Measurements from ENCODE around the gene CHTF18. TPM values are rescaled to one million over a fixed set of nuclear protein-coding genes. Genes with fewer than 3 reads are reported as not detected.
A peak's percentile ranks its signal among the peaks of the same experiment; 100 is the strongest.

Gene CHTF18
- total and polyA plus RNA-seq, 8 donors, result 5.4 to 61.6 (median 8.0) TPM

DNA sequence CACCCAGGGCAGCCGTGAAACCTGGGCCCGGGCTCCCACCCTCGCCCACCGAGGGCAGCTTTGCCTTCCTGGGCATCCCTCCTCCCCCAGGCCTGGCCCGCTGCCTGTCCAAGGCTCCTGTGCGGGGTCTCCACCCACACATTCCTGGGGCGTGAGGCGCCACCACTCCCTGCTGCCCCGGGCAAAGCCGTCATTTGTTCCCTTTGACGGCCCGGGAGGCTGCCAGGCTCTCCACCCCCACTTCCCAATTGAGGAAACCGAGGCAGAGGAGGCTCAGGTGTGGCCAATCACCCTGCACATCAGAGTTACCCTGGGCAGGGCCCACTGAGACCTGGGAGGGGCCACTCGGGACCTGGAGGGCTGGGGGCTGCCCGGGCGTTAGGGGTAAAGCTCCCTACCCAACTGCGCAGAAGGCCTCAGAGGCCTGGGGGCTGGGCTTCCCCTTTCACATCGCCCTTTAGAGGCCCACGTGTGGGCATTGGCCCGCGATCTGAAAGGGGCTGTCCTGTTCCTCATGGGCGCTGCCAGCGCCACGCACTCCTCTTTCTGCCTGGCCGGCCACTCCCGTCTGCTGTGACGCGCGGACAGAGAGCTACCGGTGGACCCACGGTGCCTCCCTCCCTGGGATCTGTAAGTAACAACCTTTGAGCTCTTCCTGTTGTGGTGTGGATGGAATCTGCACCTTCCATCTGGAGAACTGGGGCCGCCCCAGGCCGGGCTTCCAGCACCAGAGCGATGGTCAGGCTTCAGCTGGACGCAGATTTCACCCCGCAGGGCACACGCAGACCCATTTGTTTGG lies 27.7 kb upstream of the CHTF18 start, which contains the start of gene MSLN:
Gene MSLN, plus strand, starts transcription at position 190 of the 799 bp plus-strand sequence. CDS start 1,947 bp downstream, outside the sequence.
- intact Hi-C loops (cut with DNase I), result no loop called here
- H3K36me3 ChIP-seq, result no peaks in the 10 kb centered on the region
- DNase-seq (peak in 1 of 6 donors; percentile 67), ATAC-seq (peak in 2 of 4 donors; percentile 31 to 36), FAIRE-seq (no peak)
- TF ChIP-seq CTCF (IDR thresholded peaks at IDR 0.05), result no peak
- WGBS, 2 donors, result 62 to 73% methylated on average over 32 to 37 of the region's 37 CpGs
- no peaks in the 10 kb centered on the region for H3K9me3 ChIP-seq
- H3K4me3 ChIP-seq, result no peak within 1 kb of the TSS
- H3K4me1 ChIP-seq, result no peaks in the 10 kb centered on the region
- H3K27ac ChIP-seq, result no peak within 1 kb of the TSS
- no peaks in the 10 kb centered on the region for H3K27me3 ChIP-seq

- intact Hi-C loops (cut with DNase I), result no loop called here
- Histone ChIP-seq H3K4me3 (no peak overlapping the region), H3K4me1 (no peaks in the 10 kb centered on the region), H3K36me3 (no peaks in the 10 kb centered on the region), H3K27me3 (no peaks in the 10 kb centered on the region), H3K9me3 (no peaks in the 10 kb centered on the region), H3K27ac (no peak overlapping the region)
- no peak for TF ChIP-seq CTCF (IDR thresholded peaks at IDR 0.05)
- ATAC-seq (no peak), FAIRE-seq (no peak), DNase-seq (peak in 2 of 6 donors; percentile 14 to 65)
- 54 to 66% methylated on average over 22 of the region's 22 CpGs for WGBS, 2 donors
Observed at GRCh38 chr16:761625-762513, 26.6 kb upstream of the CHTF18 start.

- no peak for TF ChIP-seq CTCF (IDR thresholded peaks at IDR 0.05)
- H3K4me3 ChIP-seq, result no peak overlapping the region
- peak in 1 of 6 donors; percentile 26 for DNase-seq
- H3K36me3 ChIP-seq, result no peaks in the 10 kb centered on the region
- no peak overlapping the region for H3K27ac ChIP-seq
- 47 to 65% methylated on average over 17 of the region's 17 CpGs for WGBS, 2 donors
- intact Hi-C loops (cut with DNase I), result no loop called here
- no peaks in the 10 kb centered on the region for H3K9me3 ChIP-seq
- FAIRE-seq, result no peak
- H3K4me1 ChIP-seq, result no peaks in the 10 kb centered on the region
- H3K27me3 ChIP-seq, result no peaks in the 10 kb centered on the region
- ATAC-seq, result no peak
Observed at GRCh38 chr16:762595-763268, 25.7 kb upstream of the CHTF18 start.

GRCh38 chr16:763369-764183 lies 24.8 kb upstream of the CHTF18 start:
- FAIRE-seq (no peak), DNase-seq (peak in 1 of 6 donors; percentile 51), ATAC-seq (no peak)
- TF ChIP-seq CTCF (IDR thresholded peaks at IDR 0.05), result no peak
- no peak overlapping the region for H3K4me3 ChIP-seq
- 52 to 63% methylated on average over 19 to 21 of the region's 21 CpGs for WGBS, 2 donors
- no peak overlapping the region for H3K27ac ChIP-seq
- no peaks in the 10 kb centered on the region for H3K4me1 ChIP-seq
- H3K9me3 ChIP-seq, result no peaks in the 10 kb centered on the region
- intact Hi-C loops (cut with DNase I), result no loop called here
- no peaks in the 10 kb centered on the region for H3K36me3 ChIP-seq
- no peaks in the 10 kb centered on the region for H3K27me3 ChIP-seq
